ENCODE results near the gene XPNPEP3.

The XPNPEP3 gene

GRCh38 chr22:40874016-40874415 is 17.1 kb downstream of the XPNPEP3 start:
- H3K27me3 ChIP-seq (ENCODE audit: control insufficient read depth in 3 of 3, insufficient read depth in 3 of 3, low read depth in 1 of 3, low read length in 3 of 3) = no peaks in the 10 kb centered on the region
- DNase-seq (ENCODE audit: low spot score) = no peak
- H2BK15ac ChIP-seq (ENCODE audit: low read length) = no peak overlapping the region
- no peaks in the 10 kb centered on the region for H3K79me1 ChIP-seq (ENCODE audit: low read depth, low read length)
- peaks cover 6 to 67% of the 10 kb centered on the region in 2 donors for H3K36me3 ChIP-seq (replicated peaks in 1 of 2; ENCODE audit: control insufficient read depth in 2 of 2, insufficient read depth in 2 of 2, low read length in 2 of 2)
- H4K91ac ChIP-seq (ENCODE audit: low read depth, low read length, poor library complexity) = no peak overlapping the region
- H2BK5ac ChIP-seq (ENCODE audit: low read length) = no peak overlapping the region
- no peak overlapping the region for H3K14ac ChIP-seq (ENCODE audit: low read length)
- H4K8ac ChIP-seq (ENCODE audit: low read depth, low read length) = no peak overlapping the region
- H3K4ac ChIP-seq (ENCODE audit: low read length) = no peak overlapping the region
- no peak overlapping the region for H3K4me3 ChIP-seq (ENCODE audit: low read length in 2 of 2)
- no peaks in the 10 kb centered on the region for H3K9me3 ChIP-seq (replicated peaks in 1 of 2; ENCODE audit: control insufficient read depth in 2 of 2, insufficient read depth in 1 of 2, low read depth in 1 of 2, low read length in 2 of 2)
- H3K4me1 ChIP-seq (ENCODE audit: control insufficient read depth in 2 of 2, insufficient read depth in 1 of 2, low read depth in 1 of 2, low read length in 2 of 2) = no peaks in the 10 kb centered on the region
- H3K18ac ChIP-seq (ENCODE audit: low read length) = no peak overlapping the region
- no peak overlapping the region for H2BK120ac ChIP-seq (ENCODE audit: low read depth, low read length)
- no peak overlapping the region for H3K4me2 ChIP-seq (ENCODE audit: insufficient read depth, low read length, poor library complexity, severe bottlenecking)
- no peak overlapping the region for H2AK5ac ChIP-seq (ENCODE audit: low read depth, low read length)
- H3K27ac ChIP-seq (replicated peaks; ENCODE audit: low read length) = no peak overlapping the region
- no peak overlapping the region for H3K9ac ChIP-seq (ENCODE audit: low read depth, low read length, poor library complexity)
- H2BK12ac ChIP-seq (ENCODE audit: low read length) = no peak overlapping the region
- WGBS, 2 donors (ENCODE audit: extremely low coverage in 2 of 2, insufficient read length in 2 of 2, insufficient replicate concordance in 1 of 2) = no CpG with 5 or more reads among the region's 3 CpGs
- H2AFZ ChIP-seq (ENCODE audit: low read length) = no peak overlapping the region
- no peak overlapping the region for H3K23ac ChIP-seq (ENCODE audit: low read depth, low read length, poor library complexity)

- Histone ChIP-seq H3K4me2 (ENCODE audit: insufficient read depth, low read length, poor library complexity, severe bottlenecking) (no peak overlapping the region), H4K91ac (ENCODE audit: low read depth, low read length, poor library complexity) (no peak overlapping the region), H3K9ac (ENCODE audit: low read depth, low read length, poor library complexity) (no peak overlapping the region), H3K4ac (ENCODE audit: low read length) (no peak overlapping the region), H3K79me1 (ENCODE audit: low read depth, low read length) (no peaks in the 10 kb centered on the region), H3K36me3 (replicated peaks in 1 of 2; ENCODE audit: control insufficient read depth in 2 of 2, insufficient read depth in 2 of 2, low read length in 2 of 2) (peaks cover 5 to 66% of the 10 kb centered on the region in 2 donors), H3K4me1 (ENCODE audit: control insufficient read depth in 2 of 2, insufficient read depth in 1 of 2, low read depth in 1 of 2, low read length in 2 of 2) (no peaks in the 10 kb centered on the region), H3K18ac (ENCODE audit: low read length) (no peak overlapping the region), H3K14ac (ENCODE audit: low read length) (no peak overlapping the region), H4K8ac (ENCODE audit: low read depth, low read length) (no peak overlapping the region), H2BK12ac (ENCODE audit: low read length) (no peak overlapping the region), H2BK15ac (ENCODE audit: low read length) (no peak overlapping the region), H3K27ac (replicated peaks; ENCODE audit: low read length) (no peak overlapping the region), H2AFZ (ENCODE audit: low read length) (no peak overlapping the region), H2BK5ac (ENCODE audit: low read length) (no peak overlapping the region), H2BK120ac (ENCODE audit: low read depth, low read length) (no peak overlapping the region), H3K27me3 (ENCODE audit: control insufficient read depth in 3 of 3, insufficient read depth in 3 of 3, low read depth in 1 of 3, low read length in 3 of 3) (no peaks in the 10 kb centered on the region), H3K9me3 (replicated peaks in 1 of 2; ENCODE audit: control insufficient read depth in 2 of 2, insufficient read depth in 1 of 2, low read depth in 1 of 2, low read length in 2 of 2) (no peaks in the 10 kb centered on the region), H2AK5ac (ENCODE audit: low read depth, low read length) (no peak overlapping the region), H3K23ac (ENCODE audit: low read depth, low read length, poor library complexity) (no peak overlapping the region), H3K4me3 (ENCODE audit: low read length in 2 of 2) (no peak overlapping the region)
- no peak for DNase-seq (ENCODE audit: low spot score)
- WGBS, 2 donors (ENCODE audit: extremely low coverage in 2 of 2, insufficient read length in 2 of 2, insufficient replicate concordance in 1 of 2) = no CpG with 5 or more reads among the region's 3 CpGs
Observed at GRCh38 chr22:40875111-40875510, 18.2 kb downstream of the XPNPEP3 start.

- Histone ChIP-seq H3K4me1 (ENCODE audit: control insufficient read depth in 2 of 2, insufficient read depth in 1 of 2, low read depth in 1 of 2, low read length in 2 of 2) (no peaks in the 10 kb centered on the region), H3K4me2 (ENCODE audit: insufficient read depth, low read length, poor library complexity, severe bottlenecking) (no peak overlapping the region), H4K8ac (ENCODE audit: low read depth, low read length) (no peak overlapping the region), H3K4me3 (ENCODE audit: low read length in 2 of 2) (no peak overlapping the region), H3K4ac (ENCODE audit: low read length) (no peak overlapping the region), H3K9ac (ENCODE audit: low read depth, low read length, poor library complexity) (no peak overlapping the region), H3K18ac (ENCODE audit: low read length) (no peak overlapping the region), H3K27me3 (ENCODE audit: control insufficient read depth in 3 of 3, insufficient read depth in 3 of 3, low read depth in 1 of 3, low read length in 3 of 3) (no peaks in the 10 kb centered on the region), H2AFZ (ENCODE audit: low read length) (no peak overlapping the region), H2BK120ac (ENCODE audit: low read depth, low read length) (no peak overlapping the region), H3K9me3 (replicated peaks in 1 of 2; ENCODE audit: control insufficient read depth in 2 of 2, insufficient read depth in 1 of 2, low read depth in 1 of 2, low read length in 2 of 2) (no peaks in the 10 kb centered on the region), H3K23ac (ENCODE audit: low read depth, low read length, poor library complexity) (no peak overlapping the region), H3K36me3 (replicated peaks in 1 of 2; ENCODE audit: control insufficient read depth in 2 of 2, insufficient read depth in 2 of 2, low read length in 2 of 2) (peaks cover 6 to 63% of the 10 kb centered on the region in 2 donors), H2AK5ac (ENCODE audit: low read depth, low read length) (no peak overlapping the region), H2BK12ac (ENCODE audit: low read length) (no peak overlapping the region), H4K91ac (ENCODE audit: low read depth, low read length, poor library complexity) (no peak overlapping the region), H2BK15ac (ENCODE audit: low read length) (no peak overlapping the region), H3K27ac (replicated peaks; ENCODE audit: low read length) (no peak overlapping the region), H3K14ac (ENCODE audit: low read length) (no peak overlapping the region), H2BK5ac (ENCODE audit: low read length) (no peak overlapping the region), H3K79me1 (ENCODE audit: low read depth, low read length) (no peaks in the 10 kb centered on the region)
- DNase-seq (ENCODE audit: low spot score) = no peak
- no CpG with 5 or more reads among the region's 1 CpG for WGBS, 2 donors (ENCODE audit: extremely low coverage in 2 of 2, insufficient read length in 2 of 2, insufficient replicate concordance in 1 of 2)
Observed at GRCh38 chr22:40876907-40877306, 20.0 kb downstream of the XPNPEP3 start.

- Histone ChIP-seq H2BK5ac (ENCODE audit: low read length) (no peak overlapping the region), H3K4me3 (ENCODE audit: low read length in 2 of 2) (no peak overlapping the region), H3K14ac (ENCODE audit: low read length) (no peak overlapping the region), H3K4me1 (ENCODE audit: control insufficient read depth in 2 of 2, insufficient read depth in 1 of 2, low read depth in 1 of 2, low read length in 2 of 2) (no peaks in the 10 kb centered on the region), H2AK5ac (ENCODE audit: low read depth, low read length) (no peak overlapping the region), H3K36me3 (replicated peaks in 1 of 2; ENCODE audit: control insufficient read depth in 2 of 2, insufficient read depth in 2 of 2, low read length in 2 of 2) (peaks cover 8 to 64% of the 10 kb centered on the region in 2 donors), H3K23ac (ENCODE audit: low read depth, low read length, poor library complexity) (no peak overlapping the region), H2AFZ (ENCODE audit: low read length) (no peak overlapping the region), H2BK120ac (ENCODE audit: low read depth, low read length) (no peak overlapping the region), H3K4ac (ENCODE audit: low read length) (no peak overlapping the region), H3K9ac (ENCODE audit: low read depth, low read length, poor library complexity) (no peak overlapping the region), H3K27ac (replicated peaks; ENCODE audit: low read length) (no peak overlapping the region), H4K91ac (ENCODE audit: low read depth, low read length, poor library complexity) (no peak overlapping the region), H3K4me2 (ENCODE audit: insufficient read depth, low read length, poor library complexity, severe bottlenecking) (no peak overlapping the region), H2BK12ac (ENCODE audit: low read length) (no peak overlapping the region), H3K27me3 (ENCODE audit: control insufficient read depth in 3 of 3, insufficient read depth in 3 of 3, low read depth in 1 of 3, low read length in 3 of 3) (no peaks in the 10 kb centered on the region), H4K8ac (ENCODE audit: low read depth, low read length) (no peak overlapping the region), H3K79me1 (ENCODE audit: low read depth, low read length) (no peaks in the 10 kb centered on the region), H2BK15ac (ENCODE audit: low read length) (no peak overlapping the region), H3K9me3 (replicated peaks in 1 of 2; ENCODE audit: control insufficient read depth in 2 of 2, insufficient read depth in 1 of 2, low read depth in 1 of 2, low read length in 2 of 2) (no peaks in the 10 kb centered on the region), H3K18ac (ENCODE audit: low read length) (no peak overlapping the region)
- WGBS, 2 donors (ENCODE audit: extremely low coverage in 2 of 2, insufficient read length in 2 of 2, insufficient replicate concordance in 1 of 2) = no CpG with 5 or more reads among the region's 3 CpGs
- no peak for DNase-seq (ENCODE audit: low spot score)
Observed at GRCh38 chr22:40877488-40877887, 20.5 kb downstream of the XPNPEP3 start.

Measured in neuronal stem cell (in vitro differentiated cells).